Islet of Langerhans (tissue), 1 donor: ENCODE results near the gene HLCS.
A peak's percentile ranks its signal among the peaks of the same experiment; 100 is the strongest.
"Not testable (repeated sequence)": the region's sequence is repeated elsewhere in the genome, so short reads cannot be mapped to it uniquely, and the experiment has no call there.

Experiments
- FAIRE-seq: peaks from one replicate; lab custom pipeline; 2011; peaks lifted over from hg19 to GRCh38; lab: Jason Lieb, UNC

HLCS gene

DNA sequence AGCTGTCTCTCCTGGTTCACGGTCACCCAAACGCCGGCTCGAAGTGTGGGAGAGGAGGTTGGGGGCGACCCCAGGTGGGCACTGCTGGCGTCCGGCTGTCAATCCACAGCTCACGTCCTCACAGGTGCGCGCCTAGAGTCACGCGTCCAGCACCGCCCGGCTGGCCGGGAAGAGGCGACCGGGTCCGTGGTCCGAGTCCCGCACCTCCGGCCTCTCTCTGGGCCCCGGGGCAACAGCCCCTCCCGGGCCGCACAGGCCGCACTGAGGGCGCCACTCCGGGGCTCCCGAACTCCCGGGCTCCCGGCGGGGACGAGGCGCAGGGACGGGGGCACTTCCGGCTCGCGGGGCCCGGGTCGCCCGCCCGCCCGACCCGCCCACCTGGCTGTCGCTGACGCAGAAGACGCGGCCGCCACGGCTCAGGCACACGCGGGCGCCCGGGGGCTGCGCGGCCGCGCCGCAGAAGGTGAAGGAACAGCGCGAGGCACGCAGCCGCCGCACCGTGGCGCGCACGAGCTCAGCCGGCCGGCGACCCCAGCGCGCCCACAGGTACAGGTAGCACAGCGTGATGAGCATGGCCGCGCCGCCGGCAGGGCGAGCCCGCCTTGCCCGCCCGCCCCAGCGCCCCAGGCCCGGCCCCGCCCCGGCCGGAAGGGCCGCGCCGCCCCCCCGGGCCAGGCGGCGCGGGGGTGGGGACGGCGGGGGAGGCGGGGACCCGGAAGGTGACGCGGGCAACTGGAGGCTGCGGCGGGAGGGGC lies at the start of gene HLCS:
TSS of gene HLCS (minus strand) at position 604 of the 755 bp plus-strand sequence. CDS start at position 573, 31 bp downstream.
- FAIRE-seq: no peak

DNA sequence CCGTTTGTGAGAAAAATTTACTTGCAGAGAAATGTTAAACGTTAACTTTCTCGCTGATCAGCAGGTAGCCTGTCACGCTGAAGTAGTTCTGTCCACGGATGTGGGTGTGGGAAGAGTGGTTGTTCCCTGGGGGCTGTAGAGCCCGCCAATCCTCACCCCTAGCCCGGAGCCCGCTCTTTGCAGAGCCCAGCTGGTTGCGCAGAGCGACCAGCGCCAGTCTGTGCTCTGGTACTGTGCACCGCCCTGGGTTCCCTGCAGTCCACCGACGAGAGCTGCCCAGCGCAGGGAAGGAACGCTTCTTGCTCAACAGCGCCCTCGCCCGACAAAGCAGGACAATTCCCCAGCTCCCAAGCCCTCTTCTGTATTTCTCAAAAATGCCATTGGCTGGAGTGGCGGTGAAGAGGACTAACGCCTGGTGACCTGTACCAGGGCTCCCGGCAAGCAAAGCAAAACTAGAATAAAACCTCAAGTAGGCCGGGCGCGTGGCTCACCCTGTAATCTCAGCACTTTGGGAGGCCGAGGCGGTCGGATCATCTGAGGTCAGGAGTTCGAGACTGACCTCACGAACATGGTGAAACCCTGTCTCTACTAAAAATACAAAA lies 43.4 kb upstream of the HLCS start:
- FAIRE-seq: peak; percentile 27

DNA sequence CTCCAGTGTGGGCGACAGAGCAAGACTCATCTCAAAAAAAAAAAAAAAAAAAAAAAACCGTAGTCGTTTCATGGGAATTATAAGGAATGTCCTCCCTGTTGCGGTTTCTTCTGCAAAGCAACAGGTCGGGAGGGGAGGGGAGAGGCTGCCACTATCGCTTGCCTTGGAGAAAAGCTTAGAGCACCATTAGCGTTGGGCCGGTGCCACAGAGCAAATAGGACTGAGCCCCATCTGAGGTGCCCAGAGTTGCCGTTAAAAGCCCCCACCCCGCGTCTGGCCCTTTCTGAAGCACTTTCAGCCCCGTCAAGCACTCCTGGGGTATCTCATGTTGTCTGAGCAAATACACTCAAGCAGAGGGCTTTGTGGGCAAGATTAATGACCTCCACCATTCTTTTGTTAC lies 42.3 kb upstream of the HLCS start:
- no peak for FAIRE-seq

DNA sequence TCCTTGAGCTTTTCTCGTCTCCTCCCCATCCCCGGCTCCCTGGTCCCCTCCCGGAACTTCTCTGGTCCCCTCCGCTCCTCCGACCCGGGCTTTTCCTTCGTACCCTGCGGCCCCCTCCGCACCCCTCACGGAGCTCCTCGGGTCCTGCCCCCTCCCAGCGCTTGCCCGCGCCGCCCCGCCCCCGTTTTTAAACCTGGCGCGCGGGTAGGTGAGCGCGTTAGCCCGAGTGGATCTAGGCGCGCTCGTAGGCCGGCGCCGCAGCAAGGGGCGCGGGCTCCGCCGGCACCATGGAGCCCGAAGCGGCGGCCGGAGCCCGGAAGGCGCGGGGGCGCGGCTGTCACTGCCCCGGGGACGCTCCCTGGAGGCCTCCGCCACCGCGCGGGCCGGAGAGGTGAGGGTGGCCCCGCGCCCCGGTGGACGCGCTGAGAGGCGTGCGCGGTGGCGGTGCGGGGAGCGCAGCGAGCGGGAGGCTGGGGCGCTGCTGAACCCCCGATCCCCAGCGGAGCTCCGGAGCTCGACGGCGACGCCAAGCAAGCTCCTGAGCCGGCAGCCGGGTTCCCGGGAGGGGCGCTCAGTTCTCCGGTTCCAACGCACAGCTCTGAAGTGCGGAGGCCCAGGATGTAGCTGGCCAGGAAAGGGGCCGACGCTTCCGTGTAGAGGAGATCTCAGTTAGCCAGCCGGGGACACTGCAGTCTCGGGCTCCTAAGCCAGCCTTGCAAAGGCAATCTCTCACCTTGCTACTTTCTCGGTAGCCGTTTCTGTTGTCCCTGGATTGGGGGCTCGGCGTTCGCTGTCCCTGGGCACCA lies 40.2 kb upstream of the HLCS start, which contains the start of gene RIPPLY3:
TSS of gene RIPPLY3 (plus strand) at position 217 of the 806 bp plus-strand sequence. CDS start at position 288, 71 bp downstream.
- FAIRE-seq: no peak

DNA sequence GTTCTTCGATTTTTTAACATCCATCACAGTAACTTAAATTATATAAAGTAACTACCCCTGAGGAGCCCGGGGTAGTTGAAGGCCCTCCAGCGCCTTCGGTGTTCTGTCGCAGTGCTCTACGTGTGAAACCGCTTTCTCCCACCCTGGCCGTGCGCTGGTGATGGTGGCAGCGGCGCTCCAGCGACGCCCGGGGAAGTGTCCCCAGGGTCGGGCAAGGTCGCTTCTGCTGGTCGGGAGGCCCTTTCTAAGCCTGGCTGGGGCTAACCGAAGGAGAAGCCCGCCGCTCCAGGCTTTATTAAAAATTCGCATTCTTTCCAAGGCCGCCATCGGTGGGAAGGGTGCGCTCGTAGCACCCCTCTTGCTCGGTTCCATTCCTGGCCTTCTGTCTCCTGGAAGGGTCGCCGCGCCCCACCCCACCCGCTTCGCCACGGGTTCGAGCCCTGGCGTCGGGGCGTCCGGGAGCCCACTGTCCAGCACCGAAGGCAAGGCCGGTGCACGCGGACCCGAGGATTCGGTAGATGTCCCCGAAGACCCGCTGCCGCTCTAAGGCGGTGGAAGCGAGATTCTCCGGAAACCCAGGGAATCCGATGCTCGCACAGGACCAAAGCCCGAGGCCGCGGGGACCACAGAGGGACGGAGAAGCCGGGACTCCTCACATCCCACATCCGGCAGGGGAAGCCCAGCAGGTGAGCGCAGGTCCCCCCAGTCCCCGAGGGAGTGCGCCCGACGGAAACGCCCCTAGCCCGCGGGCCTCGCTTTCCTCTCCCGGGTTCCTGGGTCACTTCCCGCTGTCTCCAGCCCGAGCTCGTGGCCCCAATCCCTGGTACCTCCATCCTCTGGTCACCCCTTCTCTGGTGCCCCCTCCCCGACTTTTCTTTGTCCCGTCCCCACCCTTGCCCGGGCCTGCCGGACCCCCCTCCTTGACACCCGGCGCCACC lies 39.3 kb upstream of the HLCS start:
- FAIRE-seq: no peak

DNA sequence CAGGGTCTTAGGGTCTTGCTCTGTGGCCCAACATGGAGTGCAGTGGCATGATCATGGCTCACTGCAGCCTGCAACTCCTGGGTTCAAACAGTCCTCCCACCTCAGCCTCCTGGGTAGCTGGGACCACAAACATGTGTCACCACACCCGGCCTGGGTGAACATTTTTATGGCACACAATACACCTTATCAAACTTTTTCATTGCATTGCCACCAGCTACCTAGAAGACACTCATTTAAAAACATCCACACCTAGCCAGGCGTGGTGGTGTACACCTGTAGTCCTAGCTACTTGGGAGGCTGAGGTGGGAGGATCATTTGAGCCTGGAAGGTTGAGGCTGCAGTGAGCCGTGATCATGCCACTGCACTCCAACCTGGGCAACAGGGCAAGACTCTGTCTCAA lies 37.4 kb upstream of the HLCS start:
- not testable (repeated sequence) for FAIRE-seq

DNA sequence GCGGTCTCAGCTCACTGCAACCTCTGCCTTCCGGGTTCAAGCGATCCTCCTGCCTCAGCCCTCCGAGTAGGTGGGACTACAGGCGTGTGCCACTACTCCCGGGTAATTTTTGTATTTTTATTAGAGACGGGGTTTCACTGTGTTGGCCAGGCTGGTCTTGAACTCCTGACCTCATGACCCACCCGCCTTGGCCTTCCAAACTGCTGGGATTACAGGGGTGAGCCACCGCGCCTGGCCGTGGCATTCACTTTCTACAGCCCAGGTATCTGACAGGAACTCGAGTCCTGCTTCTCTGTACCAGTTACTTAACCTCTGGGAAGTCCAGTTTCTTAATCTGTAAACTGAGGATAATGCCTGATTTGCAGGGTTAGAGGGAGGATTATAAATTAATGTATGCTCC lies 36.4 kb upstream of the HLCS start:
- FAIRE-seq: not testable (repeated sequence)

DNA sequence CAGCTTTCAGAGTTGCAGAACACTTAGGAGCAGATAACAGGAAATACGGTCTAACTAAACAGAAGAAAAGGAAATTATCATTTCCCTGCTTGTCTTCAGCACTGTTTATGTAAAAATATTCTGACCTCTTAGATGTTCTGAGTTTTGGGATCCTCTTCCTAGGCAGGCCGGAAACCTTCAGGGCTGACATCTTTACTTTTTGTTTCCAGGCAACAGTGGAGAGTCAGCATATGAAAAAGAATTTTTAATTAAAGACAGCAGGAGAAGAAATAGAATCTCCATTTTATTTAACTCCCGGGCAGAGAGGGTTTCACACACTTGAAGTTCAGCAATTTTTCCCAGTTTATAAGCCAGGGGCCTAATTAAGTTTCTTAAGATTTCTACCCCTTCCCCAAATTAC lies 35.0 kb upstream of the HLCS start:
- FAIRE-seq: no peak

DNA sequence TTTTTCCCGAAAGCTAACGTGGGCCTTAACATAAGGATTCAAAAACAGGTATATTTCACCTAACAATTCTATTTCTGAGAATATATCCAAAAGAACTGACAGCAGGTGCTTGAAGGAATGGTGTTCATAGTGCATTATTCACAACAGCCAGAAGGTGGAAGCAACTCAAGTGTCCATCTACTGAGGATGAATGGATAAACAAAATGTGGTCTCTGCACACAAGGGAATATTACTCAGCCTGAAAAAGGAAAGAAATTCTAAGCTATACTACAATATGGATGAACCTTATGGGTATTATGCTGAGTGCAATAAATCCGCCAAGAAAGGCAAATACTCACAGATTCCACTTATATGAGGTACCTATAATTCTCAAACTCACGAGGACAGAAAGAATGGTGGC lies 33.9 kb upstream of the HLCS start:
- no peak for FAIRE-seq

DNA sequence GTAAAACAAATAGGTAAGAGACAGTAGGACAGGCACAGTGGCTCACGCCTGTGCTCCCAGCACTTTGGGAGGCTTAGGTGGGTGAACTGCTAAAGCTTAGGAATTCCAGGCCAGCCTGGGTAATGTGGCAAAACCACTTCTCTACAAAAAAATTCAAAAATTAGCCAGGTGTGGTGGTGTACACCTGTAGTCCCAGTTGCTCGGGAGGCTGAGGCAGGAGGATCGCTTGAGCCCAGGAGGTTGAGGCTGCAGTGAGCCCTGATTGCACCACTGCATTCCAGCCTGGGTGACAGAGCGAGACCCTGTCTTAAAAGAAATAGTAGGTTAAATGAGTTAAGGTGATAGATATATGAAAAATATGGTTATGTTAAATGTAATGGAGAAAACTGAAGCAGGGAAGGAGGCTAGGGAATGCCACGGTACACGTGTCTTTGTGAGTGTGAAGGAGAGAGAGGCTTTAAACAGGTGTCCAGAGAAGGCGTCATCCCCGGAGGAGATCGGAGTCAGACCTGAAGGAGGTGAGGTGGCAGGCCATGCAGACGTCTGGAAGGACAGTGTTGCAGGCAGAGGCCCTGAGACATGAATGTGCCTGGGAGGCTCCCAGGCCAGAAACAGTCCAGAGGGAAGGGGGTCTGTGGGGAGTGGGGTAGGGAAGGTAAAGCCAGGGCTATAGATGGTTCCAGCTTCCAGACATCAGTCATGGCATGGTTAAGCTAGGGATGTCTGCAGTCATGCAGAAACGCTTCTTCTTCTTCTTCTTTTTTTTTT lies 32.8 kb upstream of the HLCS start:
- no peak for FAIRE-seq

DNA sequence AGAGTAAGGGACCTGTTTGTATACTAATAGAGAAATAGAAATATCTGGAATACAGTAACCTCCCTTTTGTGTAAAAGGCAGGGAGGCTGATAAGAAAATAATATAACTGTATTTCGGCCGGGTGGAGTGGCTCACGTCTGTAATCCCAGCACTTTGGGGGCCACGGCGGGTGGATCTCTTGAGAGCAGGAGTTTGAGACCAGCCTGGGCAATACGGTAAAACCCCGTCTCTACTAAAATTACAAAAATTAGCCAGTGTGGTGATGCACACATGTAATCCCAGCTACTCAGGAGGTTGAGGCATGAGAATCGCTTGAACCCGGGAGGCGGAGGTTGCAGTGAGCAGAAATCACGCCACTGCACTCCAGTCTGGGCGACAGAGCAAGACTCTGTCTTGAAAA lies 28.8 kb upstream of the HLCS start:
- not testable (repeated sequence) for FAIRE-seq

DNA sequence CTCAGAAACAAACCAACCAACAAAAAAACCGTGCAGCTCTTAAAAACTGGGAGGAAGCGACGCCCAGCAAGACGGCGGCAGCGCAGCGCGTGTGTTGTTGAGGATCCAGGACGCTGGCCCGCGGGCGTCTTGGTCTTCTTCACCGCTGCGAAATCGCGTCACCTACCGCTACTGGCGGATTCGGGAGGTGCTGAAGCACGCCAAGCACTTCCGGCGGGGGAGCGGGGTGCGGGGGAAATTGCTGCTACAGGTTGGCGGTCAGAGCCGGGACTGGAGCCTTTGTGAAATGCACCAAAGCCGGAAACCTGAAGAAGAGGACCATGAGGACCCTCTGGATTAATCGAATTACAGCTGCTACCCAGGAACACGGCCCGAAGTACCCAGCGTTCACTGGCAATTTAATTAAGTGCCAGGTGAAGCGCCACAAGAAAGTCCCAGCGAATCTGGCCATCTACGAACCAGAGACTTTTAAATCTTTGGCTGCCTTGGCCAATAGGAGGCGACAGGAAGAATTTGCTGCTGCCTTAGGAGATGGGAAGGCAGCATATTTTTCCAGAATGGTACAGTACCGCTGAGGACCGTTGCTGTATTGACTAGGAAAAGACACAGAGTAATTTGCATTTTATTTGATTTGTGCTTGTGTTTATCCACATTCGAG lies 28.2 kb upstream of the HLCS start:
- FAIRE-seq: no peak

DNA sequence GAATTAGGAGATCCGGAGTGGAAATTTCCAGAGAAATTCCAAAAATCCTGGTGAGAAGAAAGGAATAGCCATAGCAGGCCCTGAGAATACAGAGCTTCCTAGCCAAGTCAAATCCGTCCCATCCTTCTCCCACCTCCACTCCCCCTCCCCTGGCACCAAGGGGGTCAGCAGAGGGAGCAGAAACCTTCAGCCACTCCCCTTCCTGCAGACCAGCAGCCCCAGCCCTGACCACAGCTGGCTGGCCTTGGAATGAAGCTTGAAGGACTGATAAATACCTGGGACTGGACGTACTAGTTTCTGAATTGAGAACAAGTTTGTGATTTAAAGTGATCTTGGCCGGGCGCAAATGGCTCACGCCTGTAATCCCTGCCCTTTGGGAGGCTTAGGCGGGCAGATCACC lies 26.2 kb upstream of the HLCS start:
- FAIRE-seq: no peak

DNA sequence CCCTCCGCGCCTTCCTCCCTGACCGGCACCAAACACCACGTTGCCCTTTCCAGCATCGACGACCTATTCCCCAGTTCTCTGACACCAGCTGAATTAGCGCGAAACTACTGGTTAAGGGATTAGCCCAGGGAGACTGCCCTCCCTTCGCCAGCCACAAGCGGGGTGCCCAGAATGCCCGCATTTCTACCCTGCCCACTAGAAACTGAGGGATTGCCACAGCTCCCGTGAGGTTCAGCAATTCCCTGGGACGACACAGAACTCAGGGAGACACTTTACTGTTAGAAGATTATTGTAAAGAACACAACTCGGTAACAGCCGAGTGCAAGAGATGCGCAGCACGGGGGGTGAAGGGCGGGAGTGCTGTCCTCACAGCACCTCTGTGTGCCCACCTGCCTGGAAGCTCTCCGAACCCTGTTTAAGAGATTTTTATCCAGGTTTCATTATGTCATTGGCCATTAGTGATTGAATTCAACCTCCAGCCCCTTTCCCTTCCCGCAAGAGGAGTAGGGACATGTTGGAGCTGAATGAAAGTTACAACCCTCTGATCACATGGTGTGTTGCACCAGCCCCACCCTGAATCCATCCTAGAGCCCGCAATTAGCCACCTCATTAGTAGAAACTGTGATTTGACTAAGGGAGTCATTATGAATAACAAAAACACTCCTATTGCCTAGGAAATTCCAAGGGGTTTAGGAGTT lies 24.2 kb upstream of the HLCS start:
- no peak for FAIRE-seq

DNA sequence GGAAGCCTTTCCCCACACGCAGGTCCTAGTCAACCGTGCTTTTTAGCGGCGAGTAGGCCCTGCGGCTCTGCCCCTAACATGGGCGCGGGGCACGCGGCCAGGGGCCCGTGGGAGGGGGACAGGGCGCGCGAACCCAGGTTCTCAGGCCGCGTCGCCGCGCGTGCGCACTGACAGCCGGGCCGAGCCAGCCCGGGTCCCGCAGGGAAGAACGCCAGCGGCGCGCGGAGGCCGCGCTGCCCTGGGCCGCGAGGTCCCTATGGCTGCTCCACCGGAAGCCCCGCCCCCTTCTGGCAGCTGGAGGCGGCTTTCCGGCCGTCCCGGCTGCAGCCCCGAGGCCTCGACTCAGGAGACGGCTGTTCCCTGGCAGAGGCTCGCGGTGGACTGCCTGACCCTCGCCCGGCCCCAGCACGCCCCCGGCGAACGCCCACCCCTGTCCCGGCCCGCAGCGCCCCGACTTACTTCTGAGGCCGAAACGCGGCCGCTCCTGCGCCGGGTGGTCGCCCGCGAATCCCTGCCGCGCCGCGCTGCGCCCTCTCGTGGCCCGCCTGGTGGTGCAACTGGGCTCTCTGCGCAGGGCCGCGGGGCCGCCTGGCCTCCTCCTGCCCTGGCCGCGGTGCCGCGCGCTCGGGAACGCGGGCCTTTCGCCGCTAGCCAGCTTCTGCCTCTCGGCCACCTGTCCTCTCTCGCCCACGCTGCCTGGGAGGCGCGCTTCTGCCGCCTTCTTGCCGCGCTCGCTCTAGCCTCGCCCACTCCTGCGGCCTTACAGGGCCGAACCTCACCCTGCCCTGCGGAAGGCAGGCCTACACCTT lies 23.4 kb upstream of the HLCS start:
- no peak for FAIRE-seq

DNA sequence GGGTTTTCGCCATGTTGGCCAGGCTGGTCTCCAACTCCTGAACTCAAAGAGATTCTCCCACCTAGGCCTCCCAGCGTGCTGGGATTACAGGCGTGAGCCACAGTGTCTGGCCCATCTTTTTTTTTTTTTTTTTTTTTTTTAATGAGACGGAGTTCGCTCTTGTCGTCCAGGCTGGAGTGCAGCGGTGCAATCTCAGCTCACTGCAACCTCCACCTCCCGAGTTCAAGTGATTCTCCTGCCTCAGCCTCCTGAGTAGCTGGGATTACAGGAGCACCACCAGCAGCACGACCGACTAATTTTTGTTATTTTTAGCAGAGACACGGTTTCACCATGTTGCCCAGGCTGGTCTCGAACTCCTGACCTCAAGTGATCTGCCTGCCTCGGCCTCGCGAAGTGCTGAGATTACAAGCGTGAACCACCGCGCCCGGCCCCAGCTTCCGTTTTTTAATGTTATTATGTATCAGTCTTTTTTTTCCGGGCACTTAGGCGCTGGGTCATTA lies 22.8 kb upstream of the HLCS start:
- FAIRE-seq: not testable (repeated sequence)

DNA sequence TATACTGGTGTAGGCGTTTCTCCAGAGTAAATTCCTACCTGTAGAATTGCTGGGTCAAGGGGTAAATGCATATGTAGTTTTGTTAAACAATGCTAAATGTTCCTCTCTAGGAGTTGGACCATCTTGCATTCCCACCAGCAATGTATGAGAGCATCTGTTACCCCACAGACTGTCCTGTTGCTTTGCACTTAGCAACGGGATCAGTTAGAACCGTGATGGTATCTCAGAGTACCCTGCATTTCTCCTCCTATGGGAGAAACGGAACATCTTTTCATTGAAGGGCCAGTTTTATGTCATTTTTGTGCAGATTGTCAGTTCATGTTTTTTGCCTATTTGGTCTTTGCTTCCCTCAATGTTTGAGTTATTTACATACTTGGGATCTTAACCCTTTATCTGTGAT lies 22.1 kb upstream of the HLCS start:
- no peak for FAIRE-seq

DNA sequence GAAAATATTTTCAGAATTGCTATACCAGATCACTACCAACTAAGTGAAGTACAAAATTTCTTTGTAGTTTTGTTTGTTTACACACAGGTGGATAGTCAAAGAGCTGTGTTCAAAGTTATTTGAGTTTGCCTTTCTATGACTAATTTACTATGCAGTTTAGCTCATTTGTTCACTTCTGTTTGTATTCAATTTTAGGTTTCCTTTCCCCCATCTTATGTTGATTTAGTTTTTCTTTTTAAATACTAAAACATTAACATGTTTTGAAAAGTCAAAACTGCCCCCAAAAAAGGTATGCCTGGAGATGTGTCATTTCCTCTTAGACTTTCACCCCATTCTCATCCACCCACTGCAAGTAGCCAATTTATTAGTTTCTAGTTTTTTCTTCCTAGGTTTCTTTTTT lies 21.4 kb upstream of the HLCS start:
- no peak for FAIRE-seq
